GM19351 (cell line): ENCODE measurements around the gene CASP8AP2.
"Not testable (repeated sequence)": the region's sequence is repeated elsewhere in the genome, so short reads cannot be mapped to it uniquely, and the experiment has no call there.

Source experiments
- ATAC-seq: cut with Tn5 transposase; IDR thresholded peaks from one replicate; pipeline ENCODE4 v1.9.1; 2021; ENCODE audit warnings: mild to moderate bottlenecking, moderate library complexity; ENCODE audit not compliant: unreplicated experiment

Gene CASP8AP2

GRCh38 chr6:89819336-89820130 is 10.1 kb upstream of the CASP8AP2 start, which contains the start of gene MDN1:
Gene MDN1 (minus strand): TSS chr6:89819794. CDS start chr6:89819607, 187 bp downstream.
- peak; percentile 92 for ATAC-seq

GRCh38 chr6:89826029-89826528 is 3.6 kb upstream of the CASP8AP2 start:
- no peak for ATAC-seq

GRCh38 chr6:89828475-89828987 is 1.1 kb upstream of the CASP8AP2 start:
- ATAC-seq, result not testable (repeated sequence)

- ATAC-seq, result peak; percentile 35
Measured at GRCh38 chr6:89828988-89829471, 650 bp upstream of the CASP8AP2 start.

GRCh38 chr6:89830170-89830809 is 610 bp downstream of the CASP8AP2 start:
- ATAC-seq, result no peak

- ATAC-seq, result peak; percentile 97
Measured at GRCh38 chr6:89834884-89835792, 5.5 kb downstream of the CASP8AP2 start.

GRCh38 chr6:89836639-89837222 is 7.1 kb downstream of the CASP8AP2 start:
- no peak for ATAC-seq

- no peak for ATAC-seq
Measured at GRCh38 chr6:89840538-89840937, 10.9 kb downstream of the CASP8AP2 start.

- ATAC-seq, result no peak
Measured at GRCh38 chr6:89842228-89842627, 12.5 kb downstream of the CASP8AP2 start.

GRCh38 chr6:89843070-89843469 is 13.4 kb downstream of the CASP8AP2 start:
- no peak for ATAC-seq

- ATAC-seq, result not testable (repeated sequence)
Measured at GRCh38 chr6:89847513-89847912, 17.8 kb downstream of the CASP8AP2 start.

GRCh38 chr6:89853068-89853467 is 23.4 kb downstream of the CASP8AP2 start:
- no peak for ATAC-seq

GRCh38 chr6:89858041-89858440 is 28.4 kb downstream of the CASP8AP2 start:
- ATAC-seq, result no peak

- peak; percentile 57 for ATAC-seq
Measured at GRCh38 chr6:89859744-89860143, 30.1 kb downstream of the CASP8AP2 start.

GRCh38 chr6:89862273-89862672 is 32.6 kb downstream of the CASP8AP2 start:
- ATAC-seq, result peak; percentile 83

- peak; percentile 7 for ATAC-seq
Measured at GRCh38 chr6:89862698-89863097, 33.0 kb downstream of the CASP8AP2 start.

- ATAC-seq, result no peak
Measured at GRCh38 chr6:89866024-89866678, 36.5 kb downstream of the CASP8AP2 start.

GRCh38 chr6:89873721-89874120 is 44.0 kb downstream of the CASP8AP2 start:
- ATAC-seq, result no peak

GRCh38 chr6:89874438-89874837 is 44.8 kb downstream of the CASP8AP2 start:
- no peak for ATAC-seq
